ENCODE measurements around the gene PBX3.

GRCh38 chr9:125948887-125949596 lies 201.9 kb downstream of the PBX3 start:
- TF ChIP-seq ZNF274 (IDR thresholded peaks at IDR 0.05; ENCODE audit: low read depth, low read length): no peak
- no peak for TF ChIP-seq SUZ12 (IDR thresholded peaks at IDR 0.05; ENCODE audit: extremely low read depth, insufficient read depth, insufficient read length)

Data from NT2/D1 (cell line).